ENCODE data around the gene POLD4.

DNA sequence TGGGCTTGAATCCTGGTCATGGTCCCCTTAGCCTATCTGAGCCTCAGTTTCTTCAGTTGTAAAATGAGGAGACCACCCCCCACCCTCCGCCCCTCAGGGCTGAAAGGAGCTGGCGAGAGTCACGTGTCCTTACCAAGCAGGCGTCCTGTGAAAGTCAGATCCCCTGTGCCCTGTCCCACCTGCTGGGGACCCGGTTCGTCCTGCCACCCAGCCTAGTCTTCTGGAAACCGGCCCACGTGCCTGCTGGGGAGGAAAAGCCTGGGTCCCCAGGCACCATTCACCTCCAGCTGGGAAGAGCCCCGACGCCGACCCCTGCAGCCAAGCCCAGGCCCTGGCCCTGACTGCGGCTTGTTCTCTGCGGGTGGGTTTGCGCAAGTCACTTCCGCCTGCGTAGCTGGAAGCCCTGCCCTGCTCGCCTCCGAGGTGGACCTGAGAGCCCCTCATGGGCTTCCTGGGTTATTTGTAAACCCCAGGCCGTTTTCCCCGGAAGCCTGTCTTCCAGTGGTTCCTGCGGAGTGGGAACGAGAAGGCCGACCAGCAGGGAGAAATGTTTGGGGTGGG is 50.7 kb downstream of the POLD4 start:
- TF ChIP-seq BHLHE40 (IDR thresholded peaks at IDR 0.05; ENCODE audit: borderline replicate concordance) (no peak), FOXM1 (IDR thresholded peaks at IDR 0.05; ENCODE audit: borderline replicate concordance) (no peak), SP1 (IDR thresholded peaks at IDR 0.05) (no peak), FOXA1 (IDR thresholded peaks at IDR 0.05) (no peak), SUZ12 (IDR thresholded peaks at IDR 0.05) (no peak), ZNF384 (IDR thresholded peaks at IDR 0.05) (no peak), ELF4 (IDR thresholded peaks at IDR 0.05) (no peak), LEF1 (IDR thresholded peaks at IDR 0.05; ENCODE audit: borderline replicate concordance) (no peak), TARDBP (IDR thresholded peaks at IDR 0.05) (no peak), NFRKB (IDR thresholded peaks at IDR 0.05) (no peak), CTBP1 (IDR thresholded peaks at IDR 0.05; ENCODE audit: borderline replicate concordance) (no peak)

Data from HEK293T (cell line).